K562 treated with DMSO at 1 percent for 24 hours (cell line): ENCODE measurements around the gene UQCC3. TPM values are rescaled to one million over a fixed set of nuclear protein-coding genes. Genes with fewer than 3 reads are reported as not detected.

Experiments used
- total RNA-seq: library from RNA; unstranded; fragments of 300-600 nt; gene quantifications from 2 replicates; pipeline ENCODE4 v1.2.3, GENCODE V29; 2022; ENCODE audit warnings: low read depth; ENCODE audit not compliant: insufficient read depth

UQCC3 gene
- 24.1 and 25.0 TPM in 2 replicates for total RNA-seq

GRCh38 chr11:62671608-62672389 is at the start of gene UQCC3, which contains the start of gene LBHD1:
Gene UQCC3 (plus strand): TSS chr11:62671673. CDS start chr11:62671746, 73 bp downstream.
Gene LBHD1 (minus strand): TSS chr11:62672267. CDS start chr11:62670031, 2,236 bp downstream.

GRCh38 chr11:62645946-62646824 is 25.3 kb upstream of the UQCC3 start, which contains the start of gene GANAB:
Gene GANAB (minus strand): TSS chr11:62646613. CDS start chr11:62646599, 14 bp downstream.

GRCh38 chr11:62665075-62665598 is 6.3 kb upstream of the UQCC3 start, which contains the start of the genes C11orf98 and CSKMT:
Gene C11orf98 (minus strand): TSS chr11:62665210. CDS start chr11:62665169, 41 bp downstream.
Gene CSKMT (plus strand): TSS chr11:62665312. CDS start chr11:62665880, 568 bp downstream.

GRCh38 chr11:62678770-62679696 is 7.6 kb downstream of the UQCC3 start, which contains the start of gene UBXN1:
Gene UBXN1 (minus strand): TSS chr11:62679073. CDS start chr11:62678923, 150 bp downstream.

GRCh38 chr11:62689421-62690183 is 18.1 kb downstream of the UQCC3 start, which contains the start of gene LRRN4CL:
Gene LRRN4CL (minus strand): TSS chr11:62689530. CDS start chr11:62688508, 1,022 bp downstream.

GRCh38 chr11:62707277-62707861 is 35.9 kb downstream of the UQCC3 start, which contains the start of the genes BSCL2 and GNG3:
Gene BSCL2 (minus strand): TSS chr11:62707424. CDS start chr11:62707195, 229 bp downstream.
Gene GNG3 (plus strand): TSS chr11:62707676. CDS start chr11:62708296, 620 bp downstream.

Other genes starting within 250 kb of the UQCC3 start
- 22.4 and 23.6 TPM in 2 replicates for gene AHNAK, start 124.9 kb upstream of the UQCC3 start, total RNA-seq
- 3,596 and 3,725 TPM in 2 replicates for gene EEF1G, start 97.8 kb upstream of the UQCC3 start, total RNA-seq
- 29.6 and 30.9 TPM in 2 replicates for gene TUT1, start 80.2 kb upstream of the UQCC3 start, total RNA-seq
- gene MTA2, start 69.8 kb upstream of the UQCC3 start, total RNA-seq: 101 and 103 TPM in 2 replicates
- 33.2 and 34.6 TPM in 2 replicates for gene EML3, start 58.9 kb upstream of the UQCC3 start, total RNA-seq
- 1.3 and 1.7 TPM in 2 replicates for gene ROM1, start 58.4 kb upstream of the UQCC3 start, total RNA-seq
- gene B3GAT3, start 49.7 kb upstream of the UQCC3 start, total RNA-seq: 118 TPM in 2 replicates
- 290 and 292 TPM in 2 replicates for gene GANAB, start 25.1 kb upstream of the UQCC3 start, total RNA-seq
- 44.5 and 48.9 TPM in 2 replicates for gene INTS5, start 18.4 kb upstream of the UQCC3 start, total RNA-seq
- 127 and 134 TPM in 2 replicates for gene C11orf98, start 6.5 kb upstream of the UQCC3 start, total RNA-seq
- gene CSKMT, start 6.4 kb upstream of the UQCC3 start, total RNA-seq: 26.4 and 27.9 TPM in 2 replicates
- 5.9 and 7.1 TPM in 2 replicates for gene LBHD1, start 594 bp downstream of the UQCC3 start, total RNA-seq
- 259 and 275 TPM in 2 replicates for gene UBXN1, start 7.4 kb downstream of the UQCC3 start, total RNA-seq
- 0.22 TPM in 1 of 2 replicates, not detected in the other for gene LRRN4CL, start 17.9 kb downstream of the UQCC3 start, total RNA-seq
- gene BSCL2, start 35.8 kb downstream of the UQCC3 start, total RNA-seq: 49.7 and 57.8 TPM in 2 replicates
- 0.44 TPM in 1 of 2 replicates, not detected in the other for gene GNG3, start 36.0 kb downstream of the UQCC3 start, total RNA-seq
- gene HNRNPUL2, start 55.8 kb downstream of the UQCC3 start, total RNA-seq: 30.7 and 35.4 TPM in 2 replicates
- 53.1 and 59.6 TPM in 2 replicates for gene TTC9C, start 56.8 kb downstream of the UQCC3 start, total RNA-seq
- 3.9 and 4.2 TPM in 2 replicates for gene ZBTB3, start 82.5 kb downstream of the UQCC3 start, total RNA-seq
- 133 and 165 TPM in 2 replicates for gene POLR2G, start 89.9 kb downstream of the UQCC3 start, total RNA-seq
- gene TAF6L, start 99.7 kb downstream of the UQCC3 start, total RNA-seq: 37.5 and 47.4 TPM in 2 replicates
- gene TMEM179B, start 115.7 kb downstream of the UQCC3 start, total RNA-seq: 51.3 and 52.2 TPM in 2 replicates
- gene TMEM223, start 120.3 kb downstream of the UQCC3 start, total RNA-seq: 22.4 and 24.5 TPM in 2 replicates
- 73.6 and 82.9 TPM in 2 replicates for gene NXF1, start 133.8 kb downstream of the UQCC3 start, total RNA-seq
- 88.1 and 93.6 TPM in 2 replicates for gene STX5, start 160.4 kb downstream of the UQCC3 start, total RNA-seq
- 4.1 TPM in 1 of 2 replicates, not detected in the other for gene TEX54, start 161.2 kb downstream of the UQCC3 start, total RNA-seq
- gene WDR74, start 167.9 kb downstream of the UQCC3 start, total RNA-seq: 53.8 and 55.3 TPM in 2 replicates
- 456 and 459 TPM in 2 replicates for gene SLC3A2, start 209.2 kb downstream of the UQCC3 start, total RNA-seq
- gene CHRM1, start 249.7 kb downstream of the UQCC3 start, total RNA-seq: not detected in 2 replicates